GM19455 (cell line): Measurements from ENCODE around the gene ITGB5.
"Not testable (repeated sequence)": the region's sequence is repeated elsewhere in the genome, so short reads cannot be mapped to it uniquely, and the experiment has no call there.

ENCODE experiments used
- ATAC-seq: cut with Tn5 transposase; IDR thresholded peaks from one replicate; pipeline ENCODE4 v1.9.1; 2021; ENCODE audit not compliant: unreplicated experiment

ITGB5 gene

DNA sequence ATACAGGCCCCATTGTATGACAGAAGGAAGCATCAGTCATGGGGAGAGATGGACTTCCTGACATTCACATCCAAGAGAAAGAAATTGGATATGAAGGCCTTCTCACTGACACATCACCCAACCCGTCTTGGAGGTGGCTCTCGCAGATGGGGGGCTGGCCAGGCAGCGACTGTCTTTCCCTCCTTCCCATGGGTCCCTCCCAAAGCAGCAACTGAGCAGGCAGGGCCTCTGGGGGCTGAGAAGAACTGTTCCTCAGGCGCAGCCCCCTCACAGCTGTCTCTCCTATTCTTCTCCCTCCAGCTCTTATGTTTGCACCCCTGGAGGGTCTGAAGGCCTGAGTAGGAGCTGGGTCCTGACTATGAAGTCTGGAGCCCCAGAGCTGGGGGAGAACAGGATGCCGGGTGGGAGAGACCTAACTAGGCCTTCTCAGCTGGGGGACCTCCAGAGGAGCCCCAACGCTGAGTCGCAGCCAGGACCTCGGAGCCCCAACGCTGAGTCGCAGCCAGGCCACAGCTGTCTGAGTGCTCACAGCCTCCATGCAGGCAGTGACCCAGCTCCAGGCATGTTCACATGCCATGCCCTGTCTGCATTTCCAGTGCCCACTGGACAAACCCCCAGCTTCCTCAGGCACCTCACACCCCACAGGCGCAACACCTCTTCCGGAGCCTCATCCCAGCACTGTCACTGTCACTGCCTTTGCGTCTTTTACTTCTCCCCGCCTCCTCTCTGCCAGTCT is 127.3 kb downstream of the ITGB5 start:
- ATAC-seq = no peak

DNA sequence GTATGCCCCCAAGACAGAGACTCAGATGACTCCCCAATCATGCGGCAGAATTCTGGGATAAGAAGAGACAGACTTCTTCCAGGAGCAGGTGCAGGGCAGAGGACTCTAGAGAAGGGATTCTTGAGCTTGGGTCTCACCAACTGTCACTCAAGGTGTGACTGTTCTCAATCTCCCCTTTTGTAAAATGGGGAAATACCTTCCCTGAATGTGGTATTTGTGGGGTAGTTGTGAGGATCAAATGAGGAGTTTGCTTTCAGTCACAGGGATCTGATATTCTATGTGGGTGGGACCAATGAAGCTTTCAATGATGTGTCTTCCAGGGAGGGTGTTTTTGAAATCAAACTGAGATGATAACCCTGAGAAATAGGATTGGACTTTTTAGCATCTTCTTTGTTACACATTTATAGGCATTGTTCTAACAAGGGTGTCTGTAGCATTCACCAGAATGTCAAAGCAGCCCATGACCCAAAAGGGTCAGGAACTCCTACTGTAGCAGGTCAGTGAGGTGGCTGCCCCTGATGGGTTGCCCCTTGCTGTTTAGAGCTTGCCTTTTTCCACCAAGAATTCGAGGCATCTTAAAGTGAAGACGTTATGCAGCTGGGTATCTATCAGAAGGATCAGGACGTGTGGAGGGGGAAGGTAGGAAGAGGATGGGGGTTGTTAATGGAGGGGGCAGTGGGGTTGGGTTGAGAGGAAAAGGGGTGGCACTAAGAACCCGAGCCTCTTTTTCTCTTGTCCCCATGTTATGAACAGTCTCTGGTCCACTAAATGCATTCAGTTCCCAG is 128.1 kb downstream of the ITGB5 start:
- no peak for ATAC-seq

DNA sequence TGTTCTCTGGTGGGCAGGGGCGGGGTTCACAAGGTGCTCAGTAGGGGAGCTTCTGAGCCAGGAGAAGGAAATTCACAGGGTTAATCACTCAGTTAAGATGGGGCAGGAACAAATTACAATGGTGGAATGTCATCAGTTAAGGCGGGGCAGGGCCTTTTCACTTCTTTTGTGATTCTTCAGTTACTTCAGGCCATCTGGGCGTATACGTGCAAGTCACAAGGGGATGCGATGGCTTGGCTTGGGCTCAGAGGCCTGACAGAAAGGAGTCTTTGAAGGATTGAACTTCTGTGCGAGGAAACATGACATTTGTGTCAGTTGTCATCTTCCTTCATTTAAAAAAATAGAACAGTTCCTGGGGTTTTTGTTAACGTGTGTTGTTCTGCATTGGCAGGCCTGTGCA is 129.2 kb downstream of the ITGB5 start:
- not testable (repeated sequence) for ATAC-seq

DNA sequence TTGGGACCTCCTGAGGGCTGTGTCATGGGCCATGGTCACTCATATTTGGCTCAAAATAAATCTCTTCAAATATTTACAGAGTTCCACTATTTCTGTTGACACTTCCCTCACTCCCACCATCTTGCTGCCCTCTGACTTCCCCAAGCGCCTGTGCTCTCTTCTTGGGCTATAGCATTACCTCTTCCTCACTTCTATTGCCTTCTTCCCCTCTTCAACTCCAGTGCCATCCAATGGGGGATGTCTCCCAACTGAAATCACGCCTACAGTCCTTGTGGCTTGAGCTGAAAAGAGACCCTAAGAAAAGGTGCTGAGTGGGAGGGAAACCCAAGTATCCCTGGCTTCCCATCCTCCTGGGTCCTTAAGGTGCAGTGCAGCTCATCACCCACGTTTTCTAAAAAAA is 135.1 kb downstream of the ITGB5 start:
- ATAC-seq = no peak

DNA sequence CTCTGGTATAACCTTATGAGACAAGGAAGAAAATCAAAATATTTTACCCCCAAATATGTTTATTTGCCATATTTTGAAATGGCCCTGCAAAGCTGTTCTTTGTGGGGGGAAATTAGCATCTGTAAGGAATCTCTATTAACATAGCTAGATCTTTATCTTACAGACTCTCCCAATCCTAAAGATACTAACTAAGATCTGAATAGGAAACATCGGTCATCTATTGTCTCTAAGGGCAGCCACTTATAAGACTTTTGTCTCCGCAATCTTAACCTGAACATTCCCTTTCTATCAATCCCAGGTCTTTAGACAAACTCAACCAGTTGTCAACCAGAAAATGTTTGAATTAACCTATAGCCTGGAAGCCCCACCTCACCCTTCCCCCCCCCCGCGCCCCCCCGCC is 135.7 kb downstream of the ITGB5 start:
- ATAC-seq = no peak

DNA sequence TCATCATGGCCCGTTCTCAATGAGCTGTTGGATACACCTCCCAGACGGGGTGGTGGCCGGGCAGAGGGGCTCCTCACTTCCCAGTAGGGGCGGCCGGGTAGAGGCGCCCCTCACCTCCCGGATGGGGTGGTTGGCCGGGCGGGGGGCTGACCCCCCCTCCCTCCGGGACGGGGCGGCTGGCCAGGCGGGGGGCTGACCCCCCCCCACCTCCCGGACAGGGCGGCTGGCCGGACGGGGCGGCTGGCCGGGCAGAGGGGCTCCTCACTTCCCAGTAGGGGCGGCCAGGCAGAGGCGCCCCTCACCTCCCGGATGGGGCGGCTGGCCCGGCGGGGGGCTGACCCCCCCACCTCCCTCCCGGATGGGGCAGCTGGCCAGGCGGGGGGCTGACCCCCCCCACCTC is 137.3 kb downstream of the ITGB5 start:
- ATAC-seq = not testable (repeated sequence)

DNA sequence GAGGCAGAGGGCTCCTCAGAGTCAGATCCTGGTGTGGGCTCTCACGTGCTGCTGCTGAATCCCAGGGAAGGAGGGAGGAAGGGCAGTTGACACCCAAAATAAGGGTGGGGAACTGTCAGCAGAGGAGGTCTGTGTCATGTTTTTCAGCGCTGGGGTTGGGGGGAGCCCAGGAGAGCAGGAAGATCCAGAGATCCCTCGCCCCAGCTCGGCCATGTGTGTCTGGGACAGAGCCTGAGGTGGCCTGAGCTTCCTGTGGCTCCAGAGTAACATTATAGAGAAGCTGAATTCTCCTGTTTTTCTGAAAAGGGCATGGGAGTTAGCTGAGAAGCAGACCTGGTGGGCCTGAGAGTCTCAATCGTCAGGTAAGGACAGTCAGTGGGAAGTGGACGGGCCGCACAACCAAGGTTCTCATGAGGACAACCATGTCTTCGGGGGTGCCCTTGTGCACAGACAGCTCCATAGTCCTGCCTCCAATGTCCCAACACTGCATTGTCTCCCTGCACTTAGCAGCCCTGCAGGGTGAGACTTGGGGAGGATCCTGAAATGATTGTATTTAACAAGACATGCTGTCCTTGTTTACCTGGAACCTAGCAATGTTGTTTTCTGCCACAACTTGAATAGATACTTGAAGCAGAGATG is 138.5 kb downstream of the ITGB5 start:
- ATAC-seq = no peak

DNA sequence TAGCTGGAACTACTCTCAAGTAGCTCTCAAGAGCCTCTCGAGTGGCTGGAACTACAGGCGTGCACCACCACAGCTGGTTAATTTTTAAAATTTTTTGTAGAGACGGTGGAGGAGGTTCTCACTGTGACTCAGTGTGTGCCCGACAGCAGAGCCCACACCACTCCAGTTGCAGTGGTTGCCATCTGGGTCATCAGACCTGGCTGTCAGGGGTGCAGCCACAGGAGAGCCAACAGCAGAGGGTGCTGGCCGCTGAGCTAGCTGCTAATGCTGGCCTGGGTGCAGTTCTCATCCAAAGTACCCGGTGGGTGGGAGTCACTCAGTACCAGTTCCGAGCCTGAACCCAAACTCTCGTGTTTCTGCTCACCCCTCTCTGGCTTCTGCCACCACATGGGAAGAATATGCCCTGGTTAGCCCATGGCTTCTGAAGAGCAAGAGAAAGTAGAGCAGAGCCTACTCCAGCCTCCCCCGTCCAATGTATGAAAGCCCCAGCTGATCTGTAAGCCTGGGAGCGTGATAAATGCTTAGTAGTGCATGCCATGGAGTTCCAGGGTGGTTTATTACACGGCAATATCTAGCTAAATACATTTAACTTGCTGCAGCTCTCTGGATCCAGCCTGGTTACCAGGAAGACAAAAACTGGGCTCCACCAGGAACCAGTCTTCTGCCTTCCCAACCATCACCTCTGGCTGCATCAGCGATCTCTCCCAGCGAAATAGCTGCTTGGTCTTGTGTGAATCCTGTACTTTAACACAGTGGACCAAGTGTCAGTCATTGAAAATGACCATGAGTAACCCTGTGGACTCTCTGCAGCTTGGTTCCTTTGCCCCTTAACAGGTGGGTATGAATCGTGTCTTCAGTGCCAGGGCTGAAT is 139.8 kb downstream of the ITGB5 start:
- no peak for ATAC-seq

DNA sequence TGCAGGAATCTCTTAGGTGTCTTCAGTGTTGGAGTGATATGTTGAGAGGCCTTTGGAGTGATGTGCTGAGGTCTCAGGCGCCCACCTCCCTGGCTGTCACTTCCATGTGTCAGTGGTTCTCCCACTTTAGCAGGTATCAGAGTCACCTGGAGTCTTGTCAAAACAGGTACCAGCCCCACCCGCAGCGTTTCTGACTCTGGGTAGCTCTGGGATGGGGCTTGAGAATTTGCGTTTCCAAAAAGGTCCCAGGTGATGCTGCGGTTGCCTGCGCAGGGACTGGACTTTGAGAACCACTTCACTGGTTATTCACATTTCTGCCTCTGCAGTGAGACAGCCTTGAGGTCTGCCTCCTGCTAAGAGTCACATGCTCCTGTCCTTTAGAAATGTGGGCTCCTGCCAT is 141.4 kb downstream of the ITGB5 start:
- ATAC-seq = no peak

DNA sequence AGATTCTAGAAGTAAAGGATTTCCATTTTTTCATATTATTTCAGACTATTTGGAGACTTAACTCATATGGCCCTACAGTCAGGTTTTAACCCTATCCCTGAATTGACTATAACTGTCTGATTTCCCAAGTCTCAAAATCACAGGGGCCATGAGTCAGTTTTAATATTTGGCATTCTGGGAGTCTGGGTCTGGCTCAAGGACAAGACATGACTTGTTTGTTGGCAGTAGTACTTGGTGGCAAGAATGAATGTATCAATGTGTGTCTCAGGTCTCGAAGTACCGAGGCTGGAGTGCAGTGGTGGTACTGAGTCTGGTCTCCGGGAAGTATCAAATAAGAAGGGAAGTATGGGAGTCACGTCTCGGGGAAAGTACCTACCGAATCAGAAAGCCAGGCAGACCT is 146.1 kb downstream of the ITGB5 start:
- no peak for ATAC-seq

DNA sequence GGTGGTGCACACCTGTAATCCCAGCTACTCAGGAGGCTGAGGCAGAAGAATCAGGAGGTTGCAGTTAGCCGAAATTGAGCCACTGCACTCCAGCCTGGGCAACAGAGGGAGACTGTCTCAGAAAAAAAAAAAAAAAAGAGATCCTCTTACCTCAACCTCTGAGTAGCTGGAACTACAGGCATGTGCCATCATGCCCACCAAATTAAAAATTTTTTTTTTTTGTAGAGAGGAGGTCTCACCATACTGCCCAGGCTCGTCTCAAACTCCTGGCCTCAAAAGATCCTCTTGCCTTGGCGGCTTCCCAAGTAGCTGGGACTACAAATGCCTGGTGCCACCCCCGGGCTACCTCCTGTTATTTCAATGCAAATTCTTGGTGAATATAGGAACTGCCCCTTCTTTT is 155.4 kb downstream of the ITGB5 start:
- ATAC-seq = no peak

DNA sequence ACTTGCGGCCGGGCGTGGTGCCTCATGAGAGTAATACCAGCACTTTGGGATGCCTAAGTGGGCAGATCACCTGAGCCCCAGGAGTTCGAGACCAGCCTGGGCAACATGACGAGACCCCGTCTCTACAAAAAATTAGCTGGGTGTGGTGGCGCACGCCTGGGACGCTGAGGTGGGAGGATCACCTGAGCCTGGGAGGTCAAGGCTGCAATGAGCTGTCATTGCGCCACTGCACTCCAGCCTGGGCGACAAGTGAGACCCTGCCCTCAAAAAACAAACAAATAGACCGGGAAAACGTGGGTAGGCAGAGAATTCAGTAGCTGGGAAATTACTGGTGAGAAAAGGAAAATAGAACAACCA is 156.2 kb downstream of the ITGB5 start:
- ATAC-seq = no peak

DNA sequence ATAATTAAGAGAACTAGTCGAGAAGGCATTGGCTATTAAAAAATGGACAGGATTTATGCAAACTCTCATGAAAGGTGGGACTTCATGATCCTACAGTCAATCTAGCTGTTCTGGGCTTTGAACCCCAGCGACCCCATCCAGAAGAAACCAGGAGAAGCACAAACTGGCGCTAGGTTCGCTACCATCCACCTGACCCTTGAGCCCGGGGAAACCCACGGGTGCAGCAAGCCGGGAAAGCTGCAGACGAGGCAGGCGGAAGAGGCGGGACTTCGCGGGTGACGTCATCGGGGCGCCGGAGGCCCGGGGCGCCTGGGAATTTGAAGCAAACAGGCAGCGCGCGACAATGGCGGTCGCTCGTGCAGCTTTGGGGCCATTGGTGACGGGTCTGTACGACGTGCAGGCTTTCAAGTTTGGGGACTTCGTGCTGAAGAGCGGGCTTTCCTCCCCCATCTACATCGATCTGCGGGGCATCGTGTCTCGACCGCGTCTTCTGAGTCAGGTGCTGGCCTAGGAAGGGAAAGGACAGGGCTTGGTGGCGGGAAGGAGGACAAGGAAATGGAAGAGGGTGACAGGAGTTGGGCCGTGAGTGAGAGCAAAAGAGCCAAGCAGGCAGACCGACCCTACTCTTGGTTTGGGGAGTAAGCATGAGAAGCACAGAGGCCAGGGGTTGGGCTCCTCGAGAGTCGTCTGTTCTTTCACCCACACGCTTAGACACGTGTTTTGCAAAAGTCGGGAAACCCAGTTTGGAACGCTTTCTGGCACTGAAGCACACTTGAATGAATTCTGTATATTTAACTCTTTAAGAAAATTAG is 156.8 kb downstream of the ITGB5 start, which contains the start of gene UMPS:
Gene UMPS (plus strand): TSS at position 324 of the 812 bp plus-strand sequence. CDS start 20 bp downstream, at position 344.
- ATAC-seq = peak; percentile 96

DNA sequence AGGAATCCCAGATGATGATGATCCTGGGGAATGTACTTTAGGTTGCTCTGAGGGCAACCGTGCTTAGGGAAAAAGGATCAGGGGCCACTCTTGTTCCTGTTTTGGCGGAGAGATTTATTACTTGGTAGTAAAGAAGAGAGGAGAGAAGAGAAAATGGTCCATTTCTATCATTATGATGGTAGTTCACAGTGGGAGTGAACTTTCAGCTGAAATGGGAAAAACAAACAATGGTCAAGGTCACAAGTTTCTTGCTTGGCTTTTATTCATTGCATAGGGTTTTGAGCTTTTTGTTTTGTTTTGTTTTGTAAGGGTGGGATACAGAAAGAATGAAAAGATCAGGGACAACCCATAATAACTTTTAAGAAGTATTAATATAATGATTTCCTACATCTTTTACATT is 164.6 kb downstream of the ITGB5 start:
- no peak for ATAC-seq

DNA sequence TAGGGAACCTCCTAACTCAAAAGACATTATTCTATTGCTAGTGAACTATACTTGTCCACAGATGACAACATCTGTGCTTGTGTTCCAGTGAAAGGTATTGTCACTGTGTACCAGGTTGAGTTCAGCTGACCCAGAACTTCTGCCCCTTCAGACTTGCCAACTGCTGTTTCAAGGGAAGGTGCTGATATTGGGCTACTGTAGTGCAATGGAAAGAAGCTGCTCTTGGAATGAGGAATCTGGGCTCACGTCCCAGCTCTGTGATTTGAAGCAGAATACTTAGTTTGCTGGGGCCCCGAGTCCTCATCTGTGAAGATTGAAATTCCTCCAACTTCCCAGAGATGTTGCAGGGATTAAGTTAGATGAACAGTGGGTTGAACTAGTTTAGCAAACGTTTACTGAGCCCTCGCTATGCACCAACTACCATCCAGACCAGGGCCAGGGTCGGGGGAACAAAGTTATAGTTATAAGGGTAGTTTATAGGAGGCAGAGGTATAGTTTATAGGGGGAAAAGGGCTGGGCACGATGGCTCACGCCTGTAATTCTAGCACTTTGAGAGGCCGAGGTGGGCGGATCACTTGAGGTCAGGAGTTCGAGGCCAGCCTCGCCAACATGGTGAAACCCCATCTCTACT is 172.8 kb downstream of the ITGB5 start:
- ATAC-seq = no peak
